GM12891 (cell line): Measurements from ENCODE around the gene C16orf74.

ENCODE experiments used
- POLR2A ChIP-seq: IDR thresholded peaks from 2 replicates; pipeline ENCODE4 v1.6.1; 2011; ENCODE audit warnings: low read depth, low read length, control low read depth
- POLR2AphosphoS5 ChIP-seq: IDR thresholded peaks from 2 replicates; pipeline ENCODE4 v1.6.1; 2011; ENCODE audit warnings: low read depth, low read length, control low read depth

- TF ChIP-seq POLR2A (no peak), POLR2AphosphoS5 (no peak)
Measured at GRCh38 chr16:85674418-85674755, 76.5 kb downstream of the C16orf74 start.
